ENCODE measurements around the gene RNF166. TPM values are rescaled to one million over a fixed set of nuclear protein-coding genes. Genes with fewer than 3 reads are reported as not detected.
A peak's percentile ranks its signal among the peaks of the same experiment; 100 is the strongest.

Gene RNF166
- total and polyA plus RNA-seq, 2 of the 13 experiments (the other 11 are each of a cell fraction or from before 2014, with no cell fraction given), result 21.4 to 23.0 TPM

GRCh38 chr16:88731699-88732098 is 25.5 kb upstream of the RNF166 start:
- Histone ChIP-seq H3K36me3 (replicated peaks in 1 of 2; ENCODE audit: control insufficient read depth in 1 of 2, insufficient read depth in 2 of 2, low read length in 2 of 2) (peaks cover 41 to 63% of the 10 kb centered on the region in 2 experiments; a peak in 4 of 5 replicates), H3K27me3 (ENCODE audit: control insufficient read depth in 1 of 2, insufficient read depth in 2 of 2, low read length in 2 of 2) (no peaks in the 10 kb centered on the region), H4K20me1 (ENCODE audit: insufficient read depth, low read length) (no peaks in the 10 kb centered on the region), H3K4me2 (ENCODE audit: low read depth, low read length) (no peak overlapping the region), H3K79me2 (ENCODE audit: insufficient read depth, low read length) (no peaks in the 10 kb centered on the region), H3K9ac (ENCODE audit: insufficient read depth, low read depth, low read length) (no peak overlapping the region), H3K9me3 (ENCODE audit: low read length) (no peaks in the 10 kb centered on the region), H2AFZ (ENCODE audit: low read length) (no peak overlapping the region), H3K27ac (ENCODE audit: extremely low read length, insufficient read depth, low read length) (no peak overlapping the region), H3K4me3 (replicated peaks in 1 of 3; ENCODE audit: insufficient read depth in 1 of 3, low read depth in 2 of 3, low read length in 3 of 3) (no peak overlapping the region), H3K4me1 (ENCODE audit: insufficient read depth, low read length) (no peaks in the 10 kb centered on the region)
- intact Hi-C loops (cut with micrococcal nuclease; ENCODE audit: unreplicated experiment), result no loop called here
- no peak for DNase-seq (ENCODE audit: low spot score)
- TF ChIP-seq AGO2 (optimal IDR thresholded peaks at IDR 0.05; ENCODE audit: low read depth, low read length) (peak; percentile 9), ZBTB33 (CRISPR knock-in tag; IDR thresholded peaks at IDR 0.05) (peak; percentile 15; the same call in 1 of the 2 replicates), ELF4 (CRISPR knock-in tag; IDR thresholded peaks at IDR 0.05; ENCODE audit: borderline replicate concordance) (no peak)
- CTCF ChIA-PET (ENCODE audit: low intra/inter-chr PET ratio, low total read pairs), result no interaction called here
- no TSS peak for BruUV-seq (replicated peaks)
- FAIRE-seq, result no peak
- POLR2A ChIA-PET, result no interaction called here
- ATAC-seq, result peak; percentile 18; the same call in 2 of the 3 replicates
- 95% methylated on average over 15 of the region's 15 CpGs for WGBS (ENCODE audit: low lambda C conversion rate)
- in situ Hi-C loops (cut with HindIII; ENCODE audit: extremely low pct_ligation_motif_present, low pct_unique_long_range_greater_than_20kb), result no loop called here

- ChIA-PET POLR2A (no interaction called here), CTCF (ENCODE audit: low intra/inter-chr PET ratio, low total read pairs) (no interaction called here)
- H3K9ac ChIP-seq (ENCODE audit: insufficient read depth, low read depth, low read length), result no peak overlapping the region
- no peaks in the 10 kb centered on the region for H3K27me3 ChIP-seq (ENCODE audit: control insufficient read depth in 1 of 2, insufficient read depth in 2 of 2, low read length in 2 of 2)
- H3K36me3 ChIP-seq (replicated peaks in 1 of 2; ENCODE audit: control insufficient read depth in 1 of 2, insufficient read depth in 2 of 2, low read length in 2 of 2), result peaks cover 42 to 65% of the 10 kb centered on the region in 2 experiments; a peak in 4 of 5 replicates
- DNase-seq (ENCODE audit: low spot score), result no peak
- H3K27ac ChIP-seq (ENCODE audit: extremely low read length, insufficient read depth, low read length), result no peak overlapping the region
- intact Hi-C loops (cut with micrococcal nuclease; ENCODE audit: unreplicated experiment), result no loop called here
- no peak overlapping the region for H2AFZ ChIP-seq (ENCODE audit: low read length)
- no peak overlapping the region for H3K4me2 ChIP-seq (ENCODE audit: low read depth, low read length)
- no TSS peak for BruUV-seq (replicated peaks)
- H4K20me1 ChIP-seq (ENCODE audit: insufficient read depth, low read length), result no peaks in the 10 kb centered on the region
- H3K4me3 ChIP-seq (replicated peaks in 1 of 3; ENCODE audit: insufficient read depth in 1 of 3, low read depth in 2 of 3, low read length in 3 of 3), result no peak overlapping the region
- whole genome bisulfite sequencing (ENCODE audit: low lambda C conversion rate), result 97% methylated on average over 34 of the region's 34 CpGs
- H3K9me3 ChIP-seq (ENCODE audit: low read length), result no peaks in the 10 kb centered on the region
- no peak for FAIRE-seq
- in situ Hi-C loops (cut with HindIII; ENCODE audit: extremely low pct_ligation_motif_present, low pct_unique_long_range_greater_than_20kb), result no loop called here
- no peaks in the 10 kb centered on the region for H3K79me2 ChIP-seq (ENCODE audit: insufficient read depth, low read length)
- no peak for ATAC-seq
- no peaks in the 10 kb centered on the region for H3K4me1 ChIP-seq (ENCODE audit: insufficient read depth, low read length)
- TF ChIP-seq, protein P1, sequence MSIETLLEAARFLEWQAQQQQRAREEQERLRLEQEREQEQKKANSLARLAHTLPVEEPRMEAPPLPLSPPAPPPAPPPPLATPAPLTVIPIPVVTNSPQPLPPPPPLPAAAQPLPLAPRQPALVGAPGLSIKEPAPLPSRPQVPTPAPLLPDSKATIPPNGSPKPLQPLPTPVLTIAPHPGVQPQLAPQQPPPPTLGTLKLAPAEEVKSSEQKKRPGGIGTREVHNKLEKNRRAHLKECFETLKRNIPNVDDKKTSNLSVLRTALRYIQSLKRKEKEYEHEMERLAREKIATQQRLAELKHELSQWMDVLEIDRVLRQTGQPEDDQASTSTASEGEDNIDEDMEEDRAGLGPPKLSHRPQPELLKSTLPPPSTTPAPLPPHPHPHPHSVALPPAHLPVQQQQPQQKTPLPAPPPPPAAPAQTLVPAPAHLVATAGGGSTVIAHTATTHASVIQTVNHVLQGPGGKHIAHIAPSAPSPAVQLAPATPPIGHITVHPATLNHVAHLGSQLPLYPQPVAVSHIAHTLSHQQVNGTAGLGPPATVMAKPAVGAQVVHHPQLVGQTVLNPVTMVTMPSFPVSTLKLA (IDR thresholded peaks at IDR 0.05), result no peak
- peak; percentile 42 for TF ChIP-seq AGO2 (optimal IDR thresholded peaks at IDR 0.05; ENCODE audit: low read depth, low read length)
- TF ChIP-seq RBM22 (optimal IDR thresholded peaks at IDR 0.05; ENCODE audit: low read length), result peak; percentile 31
Measured at GRCh38 chr16:88730632-88731607, 24.7 kb upstream of the RNF166 start.
